Amniotic stem cell (primary cell): Measurements from ENCODE around the gene MLYCD.
A peak's percentile ranks its signal among the peaks of the same experiment; 100 is the strongest.

Experiments used
- DNase-seq: peaks from one replicate; lab custom pipeline; 2025; lab: John Stamatoyannopoulos, UW

The MLYCD gene

GRCh38 chr16:83898463-83899271, at the start of gene MLYCD:
Gene MLYCD (plus strand): TSS chr16:83899115. CDS start chr16:83899145, 30 bp downstream.
- peak; percentile 23 for DNase-seq

- no peak for DNase-seq
These were observed 49.5 kb upstream of the MLYCD start for GRCh38 chr16:83849421-83849820.

GRCh38 chr16:83850947-83851346, 48.0 kb upstream of the MLYCD start:
- no peak for DNase-seq

- no peak for DNase-seq
These were observed 47.4 kb upstream of the MLYCD start for GRCh38 chr16:83851473-83851872.

- DNase-seq = no peak
These were observed 46.1 kb upstream of the MLYCD start for GRCh38 chr16:83852774-83853173.

- DNase-seq = no peak
These were observed 45.1 kb upstream of the MLYCD start for GRCh38 chr16:83853834-83854233.

DNA sequence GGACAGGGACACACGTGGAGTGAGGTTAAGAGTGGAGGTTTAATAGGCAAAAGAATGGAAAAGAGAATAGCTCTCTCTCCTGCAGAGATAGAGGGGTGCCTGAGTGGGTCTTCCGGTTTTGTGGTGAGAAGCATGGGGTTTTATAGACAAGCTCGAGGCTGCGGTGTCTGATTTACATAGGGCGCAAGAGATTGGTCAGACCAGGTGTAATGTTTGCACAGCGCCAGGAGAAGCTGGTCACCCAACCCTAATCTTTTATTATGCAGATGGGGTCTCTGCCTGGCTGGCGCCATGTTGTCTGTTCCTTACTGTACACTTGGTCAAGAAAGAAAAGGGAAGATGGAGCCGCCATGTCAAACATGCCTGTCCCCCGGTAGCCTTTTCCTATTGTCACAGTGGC, 44.5 kb upstream of the MLYCD start:
- DNase-seq = no peak

- DNase-seq = no peak
These were observed 42.1 kb upstream of the MLYCD start for GRCh38 chr16:83856792-83857191.

DNA sequence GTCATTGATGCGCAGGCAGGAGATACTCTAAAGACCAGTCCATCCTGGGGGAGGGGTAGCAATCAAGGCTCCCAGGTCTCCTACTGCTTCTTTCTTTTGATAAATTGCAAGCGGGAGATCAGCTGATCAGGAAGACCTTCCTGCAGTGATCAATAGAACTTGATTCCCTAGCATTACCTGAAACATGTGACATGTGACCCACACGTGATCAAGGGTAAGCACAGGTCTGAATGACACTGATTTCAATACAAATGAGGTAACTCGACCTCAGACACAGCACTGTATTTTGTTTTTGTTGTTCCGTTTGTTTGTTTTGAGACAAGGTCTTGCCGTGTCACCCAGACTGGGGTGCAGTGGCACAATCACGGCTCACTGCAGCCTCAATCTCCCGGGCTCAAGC, 39.6 kb upstream of the MLYCD start:
- DNase-seq = no peak

- DNase-seq = no peak
These were observed 36.3 kb upstream of the MLYCD start for GRCh38 chr16:83862661-83863060.

DNA sequence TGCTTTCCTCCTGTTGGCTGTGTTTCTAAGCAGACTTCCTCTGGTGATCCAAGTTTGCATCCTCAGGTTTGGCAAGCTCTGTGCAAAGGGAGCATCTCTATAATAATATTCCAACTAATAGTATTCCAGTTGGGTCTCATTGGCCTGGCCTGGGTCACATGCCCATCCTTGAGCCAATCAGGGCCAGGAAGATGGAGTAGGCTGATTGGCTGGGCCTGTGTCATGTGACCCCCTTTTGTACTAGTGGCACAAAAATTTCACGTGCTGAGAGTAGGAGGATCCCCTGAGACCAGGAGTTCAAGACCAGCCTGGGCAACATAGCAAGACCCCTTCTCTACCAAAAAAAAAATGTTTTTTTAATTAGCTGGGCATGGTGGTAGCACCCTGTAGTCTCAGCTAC, 35.2 kb upstream of the MLYCD start:
- DNase-seq = no peak

GRCh38 chr16:83870830-83871229, 28.1 kb upstream of the MLYCD start:
- DNase-seq = no peak

DNA sequence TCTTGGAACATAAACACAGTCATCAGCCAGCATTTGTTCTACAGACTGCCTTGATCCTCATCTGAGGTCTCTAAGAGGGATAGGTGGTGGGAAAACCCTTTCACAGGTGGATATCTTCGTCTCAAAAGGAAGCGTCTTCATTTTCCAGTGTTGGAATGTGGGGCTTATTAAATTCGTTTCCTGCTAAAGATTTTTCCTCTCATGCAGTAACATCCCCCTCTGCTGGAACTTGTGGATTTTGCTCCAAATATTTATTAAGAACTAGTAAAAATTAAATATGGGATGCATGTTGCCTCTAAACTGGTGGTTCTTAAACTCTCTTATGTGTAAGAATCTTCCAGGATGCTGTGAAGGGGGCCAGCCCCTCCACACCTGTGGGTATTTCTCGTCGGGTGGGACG, 20.1 kb upstream of the MLYCD start:
- DNase-seq = peak; percentile 31

GRCh38 chr16:83882163-83882885, 16.6 kb upstream of the MLYCD start:
- DNase-seq = no peak

DNA sequence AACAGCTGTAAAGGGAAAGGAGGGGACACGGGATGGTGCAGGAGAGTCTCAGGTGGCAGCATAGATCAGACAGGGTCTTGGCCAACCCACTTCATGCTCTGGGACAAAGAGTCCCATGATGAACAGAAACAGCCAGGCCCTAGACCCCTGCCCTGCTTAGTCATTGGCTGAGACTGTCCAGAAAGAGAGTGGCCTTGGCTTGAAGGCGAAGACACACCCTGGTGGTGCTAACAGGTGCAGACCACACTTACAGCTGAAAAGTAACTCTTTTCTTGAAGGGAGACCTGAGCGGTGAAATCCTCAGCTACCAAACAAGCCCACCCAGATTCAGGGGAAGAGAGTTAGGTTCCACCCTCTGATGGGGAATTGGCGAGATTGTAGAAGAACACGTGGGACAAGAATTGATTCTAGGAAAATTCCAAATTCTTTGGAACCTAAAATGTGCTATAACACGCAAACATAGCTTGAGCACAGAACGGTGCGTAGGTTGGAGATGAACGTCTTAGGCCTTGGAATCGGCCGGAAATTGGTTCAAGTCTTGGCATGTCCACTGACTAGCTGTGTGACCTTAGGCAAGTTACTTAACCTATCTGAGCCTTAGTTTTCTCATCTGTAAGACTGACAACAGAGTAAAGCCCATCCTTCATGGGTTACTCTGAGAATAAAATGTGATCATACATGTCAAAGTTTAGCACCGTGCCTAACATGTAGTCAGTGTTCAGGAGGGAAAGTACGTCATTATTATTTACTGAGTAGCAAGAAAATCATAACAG, 12.5 kb upstream of the MLYCD start:
- no peak for DNase-seq

GRCh38 chr16:83887080-83887479, 11.8 kb upstream of the MLYCD start:
- no peak for DNase-seq

DNA sequence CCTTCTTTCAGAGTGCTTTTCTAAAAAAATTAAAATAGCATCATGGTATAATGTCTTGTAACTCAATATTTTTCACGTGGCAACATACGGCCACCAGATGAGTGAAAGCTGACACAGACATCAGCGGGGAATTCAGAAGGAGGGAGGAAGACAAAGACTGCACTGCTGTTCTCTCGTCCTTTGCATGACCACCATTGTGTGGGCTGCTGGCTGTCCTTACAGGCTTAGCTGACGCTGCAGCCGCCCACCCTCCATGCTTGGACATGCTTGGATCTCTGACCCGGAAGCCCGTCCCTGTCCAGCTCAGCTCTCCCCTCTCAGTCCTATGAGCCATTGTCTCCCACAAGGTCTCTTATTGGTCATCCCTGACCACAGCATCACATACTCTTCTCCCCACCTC, 11.4 kb upstream of the MLYCD start:
- no peak for DNase-seq

DNA sequence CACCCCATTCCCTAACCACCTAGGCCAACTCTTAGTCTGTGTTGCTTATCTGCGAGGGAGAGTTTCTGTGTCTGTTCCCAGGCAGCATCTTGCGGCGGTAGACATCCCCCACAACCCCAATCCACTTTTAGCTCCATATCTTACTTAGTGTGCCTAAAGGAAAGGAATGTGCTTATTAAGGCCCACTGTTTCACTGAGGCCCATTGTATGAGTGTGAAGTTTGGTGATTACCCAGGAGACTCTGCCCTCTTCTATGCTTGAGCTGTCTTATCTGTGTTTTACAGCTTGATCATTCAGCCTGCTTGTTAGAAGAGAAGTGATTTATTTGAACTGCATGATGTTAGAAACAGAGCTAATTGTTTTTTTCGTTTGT, 10.3 kb upstream of the MLYCD start:
- no peak for DNase-seq

GRCh38 chr16:83890359-83890758, 8.6 kb upstream of the MLYCD start:
- no peak for DNase-seq

- DNase-seq = no peak
These were observed 7.2 kb upstream of the MLYCD start for GRCh38 chr16:83891742-83892141.

- DNase-seq = no peak
These were observed 3.7 kb upstream of the MLYCD start for GRCh38 chr16:83895243-83895642.

DNA sequence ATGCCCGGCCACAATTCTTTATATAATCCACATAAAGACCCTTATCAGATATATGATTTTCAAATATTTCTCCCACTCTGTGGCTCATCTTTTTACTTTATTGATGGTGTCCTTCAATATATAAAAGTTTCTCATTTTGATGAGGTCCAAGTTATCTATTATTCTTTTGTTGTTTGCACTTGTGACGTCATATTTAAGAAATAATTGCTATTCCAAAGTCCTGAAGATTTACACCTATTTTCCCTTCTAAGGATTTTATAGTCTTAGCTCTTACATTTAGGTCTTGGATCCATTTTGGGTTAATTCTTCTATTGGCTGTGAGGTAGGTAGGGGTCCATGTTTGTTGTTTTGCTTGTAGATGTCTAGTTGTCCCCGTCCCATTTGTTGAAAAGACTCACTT, 3.0 kb upstream of the MLYCD start:
- DNase-seq = no peak
